ENCODE results near the gene CASKIN1.
"Not testable (repeated sequence)": the region's sequence is repeated elsewhere in the genome, so short reads cannot be mapped to it uniquely, and the experiment has no call there.

The CASKIN1 gene

DNA sequence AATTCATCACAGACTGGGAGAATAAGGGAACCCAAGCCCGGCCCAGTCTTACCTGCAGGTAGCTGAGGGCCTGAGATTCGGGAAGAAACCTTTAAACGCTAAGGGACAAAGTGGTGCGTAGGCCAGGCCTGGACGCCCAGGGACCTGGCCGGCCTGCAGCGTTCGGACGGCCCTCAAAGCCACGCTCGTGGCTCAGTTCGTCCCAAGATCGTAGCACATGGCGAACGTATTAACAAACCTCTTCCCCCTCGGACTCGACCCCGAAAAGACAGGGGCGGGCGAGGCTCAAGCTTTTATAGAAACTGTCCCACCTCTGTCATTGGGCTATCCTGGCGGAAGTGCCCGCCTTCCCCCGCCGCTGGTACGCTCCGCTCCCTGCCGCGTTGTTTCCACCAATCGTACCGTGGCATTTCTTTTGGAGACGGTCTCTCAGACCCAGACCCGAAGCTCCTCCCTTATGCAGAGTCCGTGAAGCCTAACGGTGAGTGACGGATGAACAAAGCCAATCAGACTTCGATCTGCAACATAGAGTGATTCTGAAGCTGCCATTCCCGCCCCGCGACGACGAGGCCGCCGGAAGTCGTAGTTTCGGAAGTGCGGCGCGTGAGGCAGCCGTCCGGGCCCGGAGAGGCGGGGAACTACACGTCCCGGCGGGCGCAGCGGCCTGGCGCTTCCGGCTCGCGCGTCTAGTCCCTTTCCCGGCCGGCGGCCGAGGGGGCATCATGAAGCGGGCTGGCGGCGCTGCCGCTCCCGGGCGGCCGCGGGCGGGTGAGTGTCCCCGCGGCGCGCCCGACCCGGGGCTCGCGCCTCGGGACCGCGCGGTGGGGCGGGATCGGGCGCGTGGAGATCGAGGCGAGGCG, 41.1 kb downstream of the CASKIN1 start, which contains the start of gene TRAF7:
Gene TRAF7 (plus strand): TSS at position 692 of the 860 bp plus-strand sequence. CDS start 8,139 bp downstream, outside the sequence.
- DNase-seq (ENCODE audit: low read depth in 2 of 2): peak; percentile 89 to 92

DNA sequence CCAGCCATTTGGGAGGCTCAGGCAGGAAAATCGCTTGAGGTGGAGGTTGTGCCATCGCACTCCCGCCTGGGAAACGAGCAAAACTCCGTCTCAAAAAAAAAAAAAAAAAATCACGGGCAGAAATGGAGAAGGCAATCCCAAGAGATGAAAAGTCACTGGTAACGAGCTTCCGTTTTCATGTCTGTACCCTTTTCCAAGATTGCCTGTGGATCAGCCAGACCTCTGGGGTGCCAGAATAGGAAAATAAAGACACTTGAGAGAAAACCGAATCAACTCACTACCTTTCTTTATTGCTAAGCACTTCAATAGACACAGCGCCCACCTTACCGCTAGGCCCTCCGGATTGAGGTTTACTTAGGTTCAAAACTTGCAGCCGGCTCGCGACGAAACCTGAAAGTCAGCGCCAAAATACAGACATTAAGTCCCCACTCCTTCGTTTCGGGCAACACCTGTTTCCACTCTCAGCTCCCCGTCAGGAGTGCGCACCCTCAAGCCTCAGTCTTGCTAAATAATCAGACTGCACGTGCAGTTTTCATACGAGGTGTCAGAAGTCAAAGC, 41.8 kb downstream of the CASKIN1 start:
- no peak for DNase-seq (ENCODE audit: low read depth in 2 of 2)

DNA sequence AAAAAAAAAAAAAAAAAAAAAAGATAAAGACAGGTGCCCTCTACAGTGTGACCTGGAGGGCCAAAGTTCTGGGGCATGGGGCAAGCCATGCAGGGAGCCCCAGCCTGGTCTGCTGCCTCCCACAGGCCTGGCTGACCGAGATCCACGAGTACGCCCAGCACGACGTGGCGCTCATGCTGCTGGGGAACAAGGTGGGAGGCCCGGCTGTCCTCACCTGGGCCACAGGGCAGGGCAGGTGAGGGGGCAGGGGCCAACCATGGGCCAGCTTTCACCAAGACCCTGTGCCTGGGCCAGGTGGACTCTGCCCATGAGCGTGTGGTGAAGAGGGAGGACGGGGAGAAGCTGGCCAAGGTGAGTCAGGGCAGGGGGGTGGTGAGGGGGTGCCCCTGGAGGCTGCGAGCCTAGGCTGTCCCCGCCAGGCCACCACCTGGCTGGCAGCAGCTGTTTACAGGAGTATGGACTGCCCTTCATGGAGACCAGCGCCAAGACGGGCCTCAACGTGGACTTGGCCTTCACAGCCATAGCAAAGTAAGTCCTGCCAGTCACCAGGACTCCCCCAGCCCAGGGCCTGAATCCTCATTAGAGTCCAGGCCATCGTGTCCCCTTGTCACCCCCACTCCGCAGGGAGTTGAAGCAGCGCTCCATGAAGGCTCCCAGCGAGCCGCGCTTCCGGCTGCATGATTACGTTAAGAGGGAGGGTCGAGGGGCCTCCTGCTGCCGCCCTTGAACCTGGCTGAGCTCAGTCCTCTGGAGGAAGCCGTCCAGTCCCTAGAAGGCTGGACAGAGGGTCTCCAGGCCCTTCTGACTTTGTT, 43.5 kb downstream of the CASKIN1 start:
- no peak for DNase-seq (ENCODE audit: low read depth in 2 of 2)

DNA sequence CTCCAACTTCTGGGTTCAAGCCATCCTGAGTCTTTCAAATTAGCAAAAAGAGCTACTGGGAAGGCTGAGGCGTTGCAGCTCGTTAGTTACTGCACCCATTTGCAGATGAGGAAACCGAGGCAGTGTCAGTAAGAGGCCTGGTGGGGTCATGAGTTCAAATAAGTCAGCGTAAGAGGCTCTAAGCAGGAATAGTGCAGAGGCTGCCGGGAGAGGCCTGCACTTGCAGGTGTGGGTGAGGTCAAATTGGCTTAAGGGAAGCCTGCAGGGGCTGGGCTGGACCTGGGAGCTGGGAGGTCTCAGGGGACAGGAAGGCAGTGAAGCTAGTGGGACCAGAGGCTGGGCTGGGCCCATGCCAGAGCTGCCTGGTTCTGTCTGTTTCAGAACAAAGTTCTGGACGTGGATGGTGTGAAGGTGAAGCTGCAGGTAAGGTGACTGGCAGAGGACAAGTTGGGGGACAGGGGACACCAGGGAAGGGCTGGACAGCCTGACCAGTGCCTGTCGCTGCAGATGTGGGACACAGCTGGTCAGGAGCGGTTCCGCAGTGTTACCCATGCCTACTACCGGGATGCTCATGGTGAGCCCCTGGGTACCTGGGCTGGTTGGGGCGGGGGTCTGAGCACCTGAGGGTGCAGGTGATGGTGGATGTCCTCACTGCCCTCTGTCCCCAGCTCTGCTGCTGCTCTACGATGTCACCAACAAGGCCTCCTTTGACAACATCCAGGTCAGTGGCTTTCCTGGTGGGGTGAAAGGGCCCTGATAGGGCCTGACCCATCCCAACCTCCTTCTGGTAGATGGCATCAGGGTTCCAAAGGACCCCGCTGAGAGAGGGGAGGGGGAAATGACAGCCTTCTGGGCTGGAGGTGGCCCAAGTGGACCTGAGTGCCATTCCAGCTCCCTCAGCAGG, 45.0 kb downstream of the CASKIN1 start:
- DNase-seq (ENCODE audit: low read depth in 2 of 2): no peak

DNA sequence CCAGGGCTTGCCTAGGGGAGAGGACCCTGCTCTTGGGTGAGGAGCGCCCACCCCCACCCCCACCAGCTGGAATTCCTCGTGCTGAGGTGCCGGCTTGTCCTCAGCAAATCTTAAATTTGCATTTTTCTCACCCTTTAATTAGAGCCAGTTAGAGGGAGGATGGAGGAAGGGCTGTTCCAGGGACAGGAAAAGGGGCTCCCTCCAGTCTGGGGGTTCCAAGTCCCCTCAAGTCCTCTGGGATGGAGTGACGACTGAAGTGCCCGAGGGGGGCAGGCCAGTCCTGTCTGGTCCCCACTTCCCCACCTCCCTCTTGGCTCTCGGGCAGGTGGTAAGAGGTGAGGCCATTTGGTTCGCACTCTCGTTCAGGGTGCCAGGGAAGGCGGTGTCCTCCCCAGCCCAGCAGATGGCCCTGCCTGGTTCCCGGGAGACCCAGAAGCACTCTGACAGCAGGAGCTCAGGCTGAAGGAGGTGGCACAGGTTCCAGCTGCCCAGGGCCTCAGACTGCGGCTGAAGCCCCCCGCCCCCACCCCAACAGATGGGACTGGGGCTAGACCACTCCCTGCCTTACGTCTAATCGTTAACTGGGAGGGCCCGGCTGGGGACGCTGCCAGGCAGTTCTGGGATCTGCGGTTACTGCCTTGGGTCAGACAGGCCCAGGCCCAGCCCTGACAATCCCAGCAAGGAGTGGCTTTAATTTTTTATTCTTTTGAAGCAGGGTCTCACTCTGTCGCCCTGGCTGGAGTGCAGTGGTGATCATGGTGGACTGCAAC, 45.8 kb downstream of the CASKIN1 start:
- DNase-seq (ENCODE audit: low read depth in 2 of 2): no peak

DNA sequence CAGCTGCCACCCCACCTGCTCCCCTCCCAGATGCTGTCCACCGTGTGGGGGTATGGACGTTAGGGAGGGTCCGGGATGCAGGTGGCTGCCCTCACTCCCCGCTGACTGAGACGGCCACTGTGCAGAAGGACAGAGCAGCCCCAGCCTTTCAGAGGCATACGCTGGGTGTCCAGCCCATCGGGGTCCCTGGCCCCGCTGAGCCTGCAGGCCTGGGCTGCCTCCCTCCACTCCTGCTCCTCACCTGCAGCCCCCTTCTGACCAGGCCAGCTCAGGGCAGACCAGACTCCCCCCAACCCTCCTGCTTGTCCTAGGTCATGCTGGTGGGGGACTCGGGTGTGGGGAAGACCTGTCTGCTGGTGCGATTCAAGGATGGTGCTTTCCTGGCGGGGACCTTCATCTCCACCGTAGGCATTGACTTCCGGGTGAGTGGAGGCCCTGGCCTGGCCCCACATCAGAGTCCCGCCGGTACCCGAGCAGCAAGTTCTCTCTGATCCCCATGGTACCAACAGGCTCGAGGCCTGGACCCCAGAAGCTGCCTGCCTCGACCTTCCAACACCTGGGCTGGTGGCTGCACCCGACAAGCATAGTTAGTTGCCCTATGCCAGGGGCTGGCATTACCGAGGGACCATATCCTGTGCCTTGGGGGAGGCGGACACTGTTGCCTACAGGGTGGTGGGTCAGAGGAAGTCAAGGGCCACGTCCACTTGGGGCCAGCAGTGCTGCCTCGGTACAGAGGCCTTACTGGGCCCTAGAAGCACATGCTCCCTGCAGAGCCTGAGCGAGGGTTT, 46.6 kb downstream of the CASKIN1 start:
- DNase-seq (ENCODE audit: low read depth in 2 of 2): no peak

- no peak for DNase-seq (ENCODE audit: low read depth in 2 of 2)
Measured at GRCh38 chr16:2148714-2149629, 47.4 kb downstream of the CASKIN1 start.

- no peak for DNase-seq (ENCODE audit: low read depth in 2 of 2)
Measured at GRCh38 chr16:2147981-2148671, 48.3 kb downstream of the CASKIN1 start, which contains the start of gene RAB26. TSS of gene RAB26 (plus strand) at chr16:2148625. CDS start at chr16:2148784, 159 bp downstream.

- DNase-seq (ENCODE audit: low read depth in 2 of 2): no peak
Measured at GRCh38 chr16:2147378-2147777, 49.0 kb downstream of the CASKIN1 start.

DNA sequence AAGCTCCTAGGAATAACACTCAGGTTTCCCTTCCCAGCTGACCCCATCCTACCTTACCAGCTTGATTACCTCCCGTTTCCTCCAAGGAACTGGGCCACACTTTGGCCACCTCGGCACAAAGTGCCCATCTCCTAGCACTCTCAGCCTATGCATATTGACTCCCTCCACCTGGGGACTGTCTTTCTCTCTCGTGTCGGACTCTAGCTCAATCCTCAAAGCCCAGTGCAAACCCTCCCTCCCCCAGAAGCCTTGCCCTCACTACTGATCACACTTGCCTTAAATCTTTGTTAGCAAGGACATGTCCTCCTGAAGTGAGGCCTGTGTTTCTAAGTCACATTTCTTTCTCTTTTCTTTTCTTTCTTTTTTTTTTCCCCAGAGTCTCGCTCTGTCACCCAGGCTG, 50.6 kb downstream of the CASKIN1 start:
- DNase-seq (ENCODE audit: low read depth in 2 of 2): no peak

DNA sequence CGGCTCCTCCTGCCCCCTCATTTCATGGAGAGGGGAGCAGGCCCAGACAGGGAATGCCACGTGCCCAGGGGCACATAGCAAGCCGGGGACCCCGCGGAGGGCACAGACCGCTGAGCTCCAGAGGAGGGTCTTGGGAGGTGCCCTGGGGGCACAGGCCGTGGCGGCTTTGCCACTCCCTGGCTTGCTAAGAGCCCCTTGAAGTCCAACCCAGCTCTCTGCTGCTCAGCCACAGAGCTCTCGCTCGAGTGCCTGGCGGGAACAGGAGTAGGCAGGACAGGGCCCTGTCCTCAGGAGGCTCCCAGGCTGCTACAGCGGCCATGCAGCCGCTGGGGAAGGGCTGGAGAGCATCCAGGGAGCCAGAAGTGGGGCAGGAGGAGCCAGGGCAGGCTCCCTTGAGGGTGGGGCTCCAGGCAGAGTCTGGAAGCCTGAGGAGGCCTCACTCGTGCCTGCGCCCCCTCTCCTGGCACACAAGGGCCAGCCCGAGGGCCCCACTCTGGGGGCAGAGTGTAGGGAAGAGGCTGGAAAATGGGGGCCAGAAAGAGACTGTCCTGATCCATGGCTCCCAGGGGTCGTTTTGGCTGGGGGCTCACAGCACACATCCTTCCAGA, 52.4 kb downstream of the CASKIN1 start:
- DNase-seq (ENCODE audit: low read depth in 2 of 2): no peak

DNA sequence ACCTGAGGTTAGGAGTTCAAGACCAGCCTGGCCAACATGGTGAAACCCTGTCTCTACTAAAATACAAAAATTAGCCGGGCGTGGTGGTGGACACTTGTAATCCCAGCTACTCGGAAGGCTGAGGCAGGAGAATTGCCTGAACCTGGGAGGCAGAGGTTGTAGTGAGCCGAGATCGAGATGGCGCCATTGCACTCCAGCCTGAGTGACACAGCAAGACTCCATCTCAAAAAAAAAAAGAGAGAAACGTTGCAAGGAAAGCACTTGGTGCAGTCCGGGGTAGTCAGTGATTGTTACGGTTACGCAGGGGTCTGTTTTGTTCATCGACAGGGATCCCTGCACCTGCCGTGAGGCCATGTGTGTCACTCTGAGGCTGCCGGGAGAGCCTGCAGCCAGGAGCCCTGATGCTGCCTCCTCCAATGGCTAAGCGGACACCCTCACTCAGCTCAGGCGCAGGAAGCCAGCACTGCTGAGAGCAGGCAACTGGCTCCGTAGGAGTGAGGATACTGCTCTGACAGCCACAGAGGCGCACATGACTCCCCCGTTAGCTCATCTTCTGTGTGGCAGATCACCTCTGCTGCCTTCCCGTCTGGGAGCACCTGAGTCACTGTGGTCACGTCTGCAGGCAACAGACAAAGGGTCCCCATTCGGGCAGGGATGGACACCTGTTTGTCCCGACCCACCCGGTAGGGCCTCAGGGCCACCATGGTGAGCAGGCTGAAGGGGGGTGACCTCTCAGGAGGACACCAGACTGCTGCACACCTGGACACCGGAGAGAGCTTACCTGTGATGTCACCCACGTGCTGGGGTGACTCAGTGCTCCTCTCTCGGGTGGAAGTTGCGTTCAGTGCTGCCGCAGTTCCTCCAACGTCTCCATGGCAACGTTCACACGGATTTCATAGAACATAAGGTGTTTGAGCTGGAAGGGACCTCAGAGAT, 53.2 kb downstream of the CASKIN1 start:
- DNase-seq (ENCODE audit: low read depth in 2 of 2): no peak

DNA sequence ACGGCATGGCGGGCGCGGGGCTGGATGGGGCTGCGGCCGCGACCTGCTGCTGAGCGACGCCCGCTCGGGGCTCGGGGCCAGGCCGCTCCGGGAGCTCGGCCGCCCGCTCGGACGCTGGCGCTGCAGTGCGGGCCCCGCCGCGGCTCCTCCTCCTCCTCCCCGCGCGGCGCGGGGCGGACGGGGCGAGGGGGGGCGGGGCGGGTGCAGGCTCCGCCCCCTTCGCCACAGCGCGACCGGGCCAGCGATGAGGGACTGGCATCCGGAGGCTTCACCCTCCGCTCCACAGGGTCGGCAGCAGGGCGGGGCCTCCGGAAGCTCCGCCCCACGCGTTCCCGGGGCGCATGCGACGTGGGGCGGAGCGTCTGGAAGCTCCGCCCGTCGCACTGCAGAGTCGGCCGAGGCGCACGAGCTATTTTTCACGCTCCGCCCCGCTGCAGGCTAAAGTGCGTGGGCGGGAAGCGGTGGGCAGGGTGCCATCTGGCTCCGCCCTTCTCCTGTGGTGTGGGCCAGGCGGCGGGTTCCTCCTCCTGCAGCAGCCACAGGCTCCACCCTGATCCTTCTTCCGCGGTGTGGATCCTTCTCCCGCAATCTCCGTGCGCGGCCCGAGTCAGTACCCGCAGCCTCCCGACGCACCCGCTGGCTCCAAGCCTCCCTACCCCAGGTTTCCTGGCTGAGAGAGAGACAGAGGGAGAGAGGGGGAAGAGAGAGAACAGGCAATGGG, 60.5 kb downstream of the CASKIN1 start, which contains the start of gene PKD1:
Gene PKD1 (minus strand): TSS at position 129 of the 721 bp plus-strand sequence. CDS start 209 bp downstream, outside the sequence.
- DNase-seq (ENCODE audit: low read depth in 2 of 2): peak; percentile 94 to 97

DNA sequence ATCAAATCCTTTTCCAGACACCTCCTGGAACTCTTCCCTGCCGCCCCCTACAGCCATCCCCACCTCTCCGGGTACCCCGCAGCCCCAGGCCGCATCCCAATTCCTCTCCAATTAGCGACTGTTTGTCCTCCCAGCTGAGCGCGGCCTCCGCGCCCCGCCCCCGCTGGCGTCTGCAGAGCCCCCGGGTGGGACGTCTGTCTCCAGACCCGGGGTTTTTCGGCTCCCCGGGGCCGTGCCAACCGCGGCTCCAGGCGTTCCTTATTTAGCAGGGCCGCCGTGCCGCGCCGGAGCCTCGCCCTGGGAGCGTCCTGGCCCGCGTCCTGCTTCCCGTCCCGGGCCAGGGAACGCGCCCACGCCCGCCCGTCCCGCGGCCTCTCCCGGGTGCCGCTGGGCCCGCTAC, 61.3 kb downstream of the CASKIN1 start:
- DNase-seq (ENCODE audit: low read depth in 2 of 2): not testable (repeated sequence)

DNA sequence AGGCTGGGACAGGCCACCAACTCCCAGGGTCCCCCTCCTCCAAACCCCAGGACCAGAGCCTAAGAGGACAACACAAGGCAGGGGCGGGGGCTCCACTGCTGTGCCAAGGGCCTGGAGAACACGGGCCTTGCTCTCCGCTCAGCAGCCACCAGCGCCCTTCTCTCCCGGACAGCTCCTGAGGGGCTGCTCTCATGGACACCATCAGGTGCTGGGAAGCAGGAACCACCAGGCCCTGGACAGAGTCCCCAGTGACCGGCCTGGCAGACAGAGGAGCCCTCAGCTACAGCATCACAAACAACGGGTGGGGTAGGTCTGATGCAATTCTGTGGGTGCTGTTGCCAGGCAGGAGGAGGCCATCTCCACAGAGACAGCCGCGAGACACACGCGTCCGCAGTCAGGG, 62.6 kb downstream of the CASKIN1 start:
- not testable (repeated sequence) for DNase-seq (ENCODE audit: low read depth in 2 of 2)
